Stimulated activated naive CD4-positive, alpha-beta T cell treated with Interleukin-2 at 50 U/mL for 16 hours (primary cell): ENCODE data around the gene OR6S1.
A peak's percentile ranks its signal among the peaks of the same experiment; 100 is the strongest.
"Not testable (repeated sequence)": the region's sequence is repeated elsewhere in the genome, so short reads cannot be mapped to it uniquely, and the experiment has no call there.

Source experiments
- DNase-seq: peaks from one replicate; lab custom pipeline; 2025; lab: John Stamatoyannopoulos, UW

The OR6S1 gene

DNA sequence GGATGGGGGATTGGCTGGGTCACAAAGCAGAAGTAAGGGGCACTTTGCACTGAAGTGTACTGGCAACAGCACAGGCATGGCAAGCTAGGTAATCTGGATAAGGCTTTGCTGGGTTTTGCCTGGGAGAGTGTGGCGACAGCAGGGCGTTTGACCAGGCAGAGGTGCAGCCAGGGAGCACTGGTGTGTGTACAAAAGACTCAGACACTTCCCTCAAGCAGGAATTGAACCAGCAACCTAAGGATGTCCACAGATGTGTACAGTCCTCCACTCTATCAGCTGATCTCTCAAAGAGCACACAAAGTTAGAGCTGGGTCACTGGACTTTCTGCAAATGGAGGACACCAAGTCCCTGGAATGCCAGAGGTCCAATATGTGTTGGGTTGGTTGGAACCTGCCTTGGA is 27.5 kb upstream of the OR6S1 start:
- DNase-seq, result no peak

DNA sequence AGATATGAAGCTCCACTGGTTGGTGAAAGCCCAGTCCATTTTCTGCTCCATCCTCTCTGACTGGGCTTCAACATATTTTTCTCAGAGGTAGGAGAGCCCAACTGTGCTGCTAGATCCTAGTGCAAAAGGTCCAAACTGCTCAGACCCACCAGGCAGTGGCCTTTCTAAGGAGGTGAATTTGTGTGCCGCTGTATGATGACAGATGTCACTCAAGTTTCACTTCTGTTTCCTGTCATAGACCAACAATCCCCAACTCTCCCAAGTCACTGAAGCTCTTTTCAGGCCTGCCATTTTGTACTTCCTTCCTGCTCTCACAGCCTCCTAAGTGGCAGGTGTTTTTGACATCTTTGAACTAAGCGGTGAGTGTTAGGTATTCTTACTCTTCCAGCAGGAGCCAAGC is 26.5 kb upstream of the OR6S1 start:
- DNase-seq, result no peak

- DNase-seq, result not testable (repeated sequence)
Measured at GRCh38 chr14:20666400-20666961, 25.0 kb upstream of the OR6S1 start.

DNA sequence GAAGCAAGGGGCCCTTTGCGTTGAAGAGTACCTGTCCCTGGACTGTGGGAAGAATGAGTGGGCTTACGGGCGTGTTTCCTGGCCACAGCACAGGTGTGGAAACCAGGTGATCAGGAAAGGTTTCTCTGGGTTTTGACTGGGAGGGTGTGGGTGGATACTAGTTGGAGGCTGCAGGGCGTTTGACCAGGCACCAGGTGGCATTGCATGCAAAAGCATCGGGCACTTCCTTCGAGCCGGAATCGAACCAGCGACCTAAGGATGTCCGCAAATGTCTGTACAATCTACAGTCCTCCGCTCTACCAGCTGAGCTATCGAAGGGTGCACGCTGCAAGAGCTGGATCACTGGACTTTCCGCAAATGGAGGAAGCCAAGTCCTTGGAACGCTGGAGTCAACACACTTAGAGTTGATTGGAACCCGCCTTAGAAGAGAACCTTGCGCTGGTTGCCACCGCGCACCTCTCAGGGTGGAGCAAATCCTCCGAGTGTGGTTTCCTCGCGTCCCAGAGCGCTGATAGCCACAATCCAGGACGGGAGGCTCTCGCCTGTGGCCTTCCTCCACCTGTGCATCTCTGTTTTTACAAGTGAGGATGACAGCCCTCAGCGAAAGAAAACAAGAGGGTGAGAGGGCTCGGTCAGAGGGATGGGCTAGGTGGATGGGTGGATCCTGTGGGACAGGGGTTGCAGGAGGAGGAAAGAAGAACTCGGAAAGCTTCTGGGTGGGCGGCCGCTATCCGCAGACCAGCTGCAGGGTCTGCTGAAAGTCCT is 21.7 kb upstream of the OR6S1 start:
- peak; percentile 69 for DNase-seq

DNA sequence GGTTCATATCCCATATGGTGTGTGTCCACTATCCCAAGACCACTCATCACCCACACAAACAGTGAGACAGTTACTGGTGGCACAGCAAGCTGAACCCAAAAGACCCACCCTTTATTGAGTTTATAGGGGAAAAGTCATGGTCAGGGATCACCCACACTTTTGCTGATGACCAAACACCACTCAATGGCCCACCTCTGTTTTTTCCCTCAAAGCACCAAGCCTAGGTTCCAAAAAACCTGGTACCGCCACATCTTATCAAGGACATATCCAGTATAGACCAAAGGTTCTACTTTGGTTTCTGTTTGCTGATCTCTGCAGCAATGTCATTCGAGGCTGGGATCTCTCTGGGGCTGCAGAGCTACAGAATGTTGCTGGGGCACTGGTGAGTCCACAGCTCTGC is 19.7 kb upstream of the OR6S1 start:
- DNase-seq, result no peak

GRCh38 chr14:20659813-20660395 is 18.4 kb upstream of the OR6S1 start:
- no peak for DNase-seq

- no peak for DNase-seq
Measured at GRCh38 chr14:20659336-20659735, 17.8 kb upstream of the OR6S1 start.

- no peak for DNase-seq
Measured at GRCh38 chr14:20658246-20658645, 16.8 kb upstream of the OR6S1 start.

DNA sequence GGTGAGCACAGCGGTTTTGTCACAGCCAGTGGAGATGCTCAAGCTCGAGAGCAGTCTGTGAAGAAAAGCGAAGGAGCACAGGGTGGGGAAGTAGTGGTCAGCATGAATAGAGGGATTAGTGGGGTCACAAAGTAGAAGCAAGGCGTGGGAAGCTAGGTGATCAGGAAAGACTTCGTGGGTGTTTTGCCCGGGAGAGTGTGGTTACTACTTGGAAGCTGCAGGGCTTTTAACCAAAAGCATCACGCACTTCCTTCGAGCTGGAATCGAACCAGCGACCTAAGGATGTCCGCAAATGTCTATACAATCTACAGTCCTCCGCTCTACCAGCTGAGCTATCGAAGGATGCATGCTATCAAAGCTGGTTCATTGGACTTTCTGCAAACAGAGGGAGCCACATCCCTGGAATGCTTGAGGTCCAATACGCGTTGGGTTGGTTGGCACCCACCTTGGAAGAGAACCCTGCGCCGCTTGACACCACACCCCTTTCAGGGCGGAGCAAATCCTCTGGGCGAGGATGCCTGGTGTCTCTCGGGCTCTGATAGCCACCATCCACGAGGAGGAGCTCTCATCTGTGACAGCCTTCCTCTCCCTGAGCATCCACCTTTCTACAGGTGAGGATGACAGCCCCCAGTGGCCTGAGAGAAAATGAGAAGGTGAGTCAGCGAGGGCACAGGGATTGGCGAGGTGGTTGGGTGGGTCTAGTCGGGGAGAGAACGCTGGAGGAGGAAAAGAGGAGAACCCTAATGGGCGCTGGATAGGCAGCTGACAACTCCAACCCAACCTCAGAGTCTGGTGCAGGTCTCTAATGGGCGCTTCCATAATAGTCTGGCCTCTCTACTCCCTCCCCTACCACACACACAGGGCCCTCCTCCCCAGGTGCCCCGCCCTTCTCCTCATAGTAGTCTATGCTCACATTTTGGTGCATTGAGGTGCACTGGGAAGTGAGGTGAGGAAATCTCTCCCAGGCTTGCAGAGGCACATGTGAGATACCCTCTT is 16.0 kb upstream of the OR6S1 start:
- DNase-seq, result no peak

DNA sequence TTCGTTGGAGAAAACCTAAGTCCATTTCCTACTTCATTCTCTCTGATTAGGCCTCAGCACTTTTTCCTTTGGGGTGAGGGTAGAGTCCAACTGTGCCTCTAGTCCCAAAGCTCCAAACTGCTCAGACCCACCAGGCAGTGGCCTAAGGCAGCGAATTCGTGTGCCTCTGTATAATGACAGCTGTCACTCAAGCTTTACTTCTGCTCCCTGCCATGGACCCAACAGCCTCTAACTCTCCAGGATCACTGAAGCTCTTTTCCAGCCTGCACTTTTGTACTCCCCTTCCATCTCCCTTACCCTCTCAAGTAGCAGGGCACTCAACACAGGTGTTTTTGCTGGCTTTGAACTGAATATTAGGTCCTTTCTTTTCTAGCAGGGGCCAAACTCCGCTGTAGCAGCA is 14.8 kb upstream of the OR6S1 start:
- no peak for DNase-seq

GRCh38 chr14:20655851-20656250 is 14.4 kb upstream of the OR6S1 start:
- DNase-seq, result no peak

DNA sequence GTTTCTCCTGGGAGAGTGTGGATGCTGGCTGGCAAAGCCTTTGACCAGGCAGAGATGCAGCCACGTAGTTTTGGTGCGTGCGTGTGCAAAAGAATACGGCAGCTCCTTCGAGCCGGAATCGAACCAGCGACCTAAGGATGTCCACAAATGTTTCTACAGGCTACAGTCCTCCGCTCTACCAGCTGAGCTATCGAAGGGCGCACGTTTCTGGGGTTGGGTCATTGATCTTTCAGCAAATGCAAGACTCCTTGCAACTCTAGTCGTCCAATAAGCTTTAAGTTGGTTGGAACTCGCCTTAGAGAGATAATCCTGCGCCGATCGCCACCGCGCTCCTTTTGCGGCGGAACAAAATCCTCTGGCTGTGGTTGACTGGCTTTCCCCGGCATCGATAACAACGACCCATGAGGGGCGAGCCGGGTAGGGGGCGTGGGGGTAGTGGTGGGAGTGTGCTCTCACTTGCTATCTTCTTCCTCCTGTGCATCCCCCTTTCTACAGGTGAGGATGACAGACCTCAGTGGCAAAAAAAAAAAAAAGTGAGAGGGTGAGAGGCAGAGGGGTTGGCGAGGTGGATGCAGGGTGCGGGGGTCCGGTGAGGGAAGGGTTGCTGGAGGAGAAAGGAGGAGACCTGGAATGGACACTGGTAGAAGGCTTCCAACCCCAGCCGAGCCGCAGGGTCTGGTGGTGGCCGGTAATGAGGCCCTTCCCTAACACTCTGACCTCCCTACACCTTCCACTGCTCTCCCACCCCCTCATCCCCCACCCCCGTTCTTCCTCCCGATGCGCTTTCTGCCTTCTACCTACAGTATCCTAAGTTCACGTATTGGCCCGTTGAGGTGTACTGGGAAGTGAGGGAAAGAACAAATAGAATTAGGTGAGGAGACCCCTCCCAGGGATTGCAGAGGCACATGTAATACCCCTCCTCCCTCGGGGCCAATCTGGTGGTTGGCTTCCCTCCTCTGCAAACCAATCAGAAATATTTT is 11.8 kb upstream of the OR6S1 start:
- DNase-seq, result peak; percentile 29

DNA sequence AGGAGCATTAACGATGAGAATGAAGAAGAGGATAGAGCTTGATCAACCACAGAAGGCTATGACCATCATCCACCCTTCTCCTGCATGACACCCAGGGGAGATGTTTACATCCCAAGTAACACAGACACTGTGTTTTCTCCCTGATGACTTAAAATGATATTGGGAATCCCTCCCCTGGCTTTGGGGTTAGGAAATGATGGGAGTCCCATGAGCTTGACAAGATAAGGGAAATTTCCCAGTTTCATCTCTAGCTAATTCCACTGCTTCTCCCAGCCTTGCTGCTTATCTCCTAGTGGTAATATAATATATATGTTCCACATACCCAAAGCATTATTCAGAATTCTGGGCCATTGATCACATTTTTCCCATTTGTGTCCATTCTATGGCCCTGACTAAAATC is 4.0 kb upstream of the OR6S1 start:
- no peak for DNase-seq

DNA sequence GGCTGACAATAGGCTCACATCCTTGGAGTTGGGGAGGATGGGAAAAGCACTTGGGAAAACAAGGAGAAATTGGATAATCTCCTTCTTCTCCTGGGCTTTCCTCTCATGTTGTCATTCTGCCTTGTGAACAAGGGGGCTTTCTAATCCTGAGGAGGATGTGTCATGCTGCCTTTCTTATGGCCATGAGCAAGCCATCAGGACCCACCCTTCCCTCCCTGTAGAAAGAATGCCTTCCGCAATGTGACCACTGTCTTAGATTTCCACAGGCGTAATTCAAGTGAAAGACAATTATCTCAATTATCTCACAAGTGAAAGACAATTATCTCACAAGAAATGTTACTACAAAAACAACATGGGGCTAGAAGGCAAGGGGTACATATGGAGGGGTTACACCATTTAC is 3.0 kb upstream of the OR6S1 start:
- DNase-seq, result no peak

DNA sequence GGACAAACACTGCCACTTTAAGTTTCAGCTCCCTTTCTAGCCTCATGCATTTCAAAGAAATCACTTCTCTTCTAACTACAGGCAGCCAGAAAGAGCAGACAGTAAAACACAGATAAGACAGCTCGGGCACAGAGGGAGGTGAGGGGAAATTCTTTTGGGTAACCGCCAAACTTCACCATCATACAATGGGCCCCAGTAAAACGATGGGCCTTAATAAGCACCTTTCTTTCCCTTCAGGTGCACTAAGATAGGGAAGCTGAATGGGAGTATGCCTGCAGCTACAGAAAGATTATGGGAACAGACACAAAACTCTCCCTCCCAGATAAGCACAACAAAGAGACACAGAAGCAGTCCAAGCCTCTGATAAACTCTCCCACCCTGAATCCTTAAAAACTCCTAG is 1.3 kb upstream of the OR6S1 start:
- not testable (repeated sequence) for DNase-seq

GRCh38 chr14:20642182-20642581 is 691 bp upstream of the OR6S1 start:
- DNase-seq, result no peak

DNA sequence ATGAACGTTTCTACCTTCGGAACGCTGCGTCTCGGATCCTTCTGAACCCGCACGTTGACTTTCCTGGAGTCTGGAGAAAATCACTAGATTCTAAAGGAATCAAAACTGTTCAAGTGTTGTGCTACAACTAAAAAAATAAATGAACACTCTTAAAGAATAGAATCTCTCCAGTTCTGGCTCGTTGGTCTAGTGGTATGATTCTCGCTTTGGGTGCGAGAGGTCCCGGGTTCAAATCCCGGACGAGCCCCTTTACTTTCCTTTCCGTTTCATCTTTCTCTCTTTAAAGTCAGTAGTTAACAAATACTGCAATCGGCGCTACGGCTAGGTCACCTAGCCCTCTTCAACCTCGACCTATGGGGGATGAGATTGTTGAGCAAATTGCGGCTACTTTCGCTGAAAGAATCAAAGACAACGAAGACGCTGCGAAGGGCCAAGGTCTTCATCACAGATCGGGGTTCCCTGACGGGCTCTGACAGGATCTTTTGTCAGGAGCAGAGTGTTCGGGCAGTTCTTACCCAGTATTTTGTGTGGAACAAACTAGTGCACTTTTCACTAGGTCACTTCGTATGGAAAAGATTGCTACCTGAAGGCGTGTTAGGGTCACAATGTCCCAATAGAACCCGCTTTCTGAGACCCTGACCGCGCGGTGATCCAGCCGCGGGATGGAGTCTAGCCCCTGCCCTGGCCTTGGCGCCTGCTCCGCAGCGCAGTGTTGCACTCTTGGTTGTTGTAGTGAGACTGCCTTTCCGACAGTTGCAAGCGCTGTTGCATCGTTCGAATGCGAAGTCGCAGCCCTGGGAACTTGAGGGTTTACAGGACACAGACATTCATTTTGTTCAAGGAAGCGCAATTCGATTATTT is 8.4 kb downstream of the OR6S1 start:
- peak; percentile 43 for DNase-seq

GRCh38 chr14:20632448-20632830 is 9.1 kb downstream of the OR6S1 start:
- DNase-seq, result no peak

DNA sequence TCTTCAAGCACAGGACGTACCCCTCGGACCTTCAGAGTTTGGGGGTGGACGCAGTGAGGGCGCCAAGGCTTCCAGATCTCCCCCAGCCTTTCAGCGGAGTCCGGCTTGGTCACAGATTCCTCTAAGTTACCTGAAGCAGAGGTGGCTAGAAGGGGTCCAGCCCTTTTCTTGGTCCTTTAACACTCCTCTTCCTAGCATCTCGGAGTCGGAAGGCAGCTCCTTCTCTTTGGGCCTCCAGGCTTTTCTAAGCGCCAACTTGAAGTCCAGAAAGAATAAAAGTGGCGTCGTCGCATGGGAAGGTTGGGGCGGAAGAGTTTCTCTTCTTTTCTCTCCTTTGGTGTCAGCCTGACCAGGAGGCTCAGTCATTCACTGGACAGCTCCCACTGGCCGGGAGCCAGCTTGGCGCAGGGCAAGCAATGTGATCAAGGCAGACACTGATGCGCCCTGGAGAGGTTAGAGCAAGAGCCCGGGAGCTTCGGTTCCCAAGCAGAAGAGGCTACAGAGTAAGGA is 9.6 kb downstream of the OR6S1 start:
- no peak for DNase-seq
